CD4-positive, alpha-beta T cell treated with Interleukin-4 for 1 hour (primary cell): ENCODE results near the gene SCN10A.

ENCODE experiments used
- DNase-seq, 2 donors: peaks; one replicate each; pipeline ENCODE4 v3.0.0-alpha.2; 2020 to 2022

Gene SCN10A

DNA sequence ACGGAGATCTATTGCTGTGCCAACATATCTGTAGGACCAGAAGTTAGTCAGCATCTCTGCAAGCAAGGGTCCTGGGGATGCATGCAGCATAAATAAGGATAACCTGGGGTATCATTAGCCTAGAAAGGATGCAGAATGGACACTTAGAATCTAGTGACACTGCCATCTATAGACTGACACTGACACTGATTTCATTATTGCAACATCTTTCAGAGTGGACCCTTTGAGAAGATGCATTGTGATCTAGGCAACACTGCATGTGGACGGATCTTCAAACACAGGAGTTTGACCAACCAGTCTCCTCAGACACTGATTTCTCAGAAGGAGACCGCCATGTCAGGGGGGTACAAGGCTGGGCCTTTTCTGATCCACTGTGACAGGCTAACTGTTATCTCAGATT is 52.4 kb downstream of the SCN10A start:
- DNase-seq: no peak

DNA sequence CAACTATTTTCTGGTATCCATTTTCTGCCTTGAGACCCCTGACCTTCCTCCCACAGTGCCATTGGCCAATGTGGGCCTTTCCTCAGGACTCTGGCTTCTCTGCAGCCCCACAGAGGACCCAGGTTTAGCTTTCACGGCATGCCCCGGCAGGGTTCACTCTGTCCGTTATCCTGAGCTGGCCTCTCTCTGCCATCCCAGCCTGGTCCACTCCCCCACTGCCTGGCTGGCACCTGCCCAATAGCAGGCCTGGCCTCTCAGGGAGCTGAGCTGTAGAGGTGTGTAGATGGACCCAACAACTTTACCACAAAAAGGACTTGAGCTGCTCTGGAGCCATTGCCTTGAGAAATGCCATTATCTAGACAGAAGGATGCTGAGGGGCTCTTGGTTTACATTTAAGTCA is 57.5 kb downstream of the SCN10A start:
- DNase-seq: no peak

DNA sequence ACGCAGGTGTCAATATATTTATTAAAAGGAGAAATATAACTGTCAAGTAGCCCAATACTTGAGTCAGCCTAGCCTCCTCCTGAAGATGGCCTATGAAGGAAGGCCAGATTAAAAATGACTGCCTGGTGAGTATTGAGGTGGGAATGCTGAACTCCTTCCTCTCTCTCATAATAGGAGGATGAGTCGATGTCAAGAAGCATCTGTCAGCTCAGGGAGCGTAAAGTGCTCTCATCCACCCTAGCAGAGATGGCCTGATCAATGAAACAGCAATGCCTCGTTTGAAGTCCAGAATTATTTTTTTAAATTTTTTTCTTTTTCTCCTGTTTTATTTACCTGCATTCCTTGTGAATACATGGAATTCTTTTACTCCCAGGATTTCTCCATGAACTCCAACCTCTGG is 58.3 kb downstream of the SCN10A start:
- DNase-seq: no peak

DNA sequence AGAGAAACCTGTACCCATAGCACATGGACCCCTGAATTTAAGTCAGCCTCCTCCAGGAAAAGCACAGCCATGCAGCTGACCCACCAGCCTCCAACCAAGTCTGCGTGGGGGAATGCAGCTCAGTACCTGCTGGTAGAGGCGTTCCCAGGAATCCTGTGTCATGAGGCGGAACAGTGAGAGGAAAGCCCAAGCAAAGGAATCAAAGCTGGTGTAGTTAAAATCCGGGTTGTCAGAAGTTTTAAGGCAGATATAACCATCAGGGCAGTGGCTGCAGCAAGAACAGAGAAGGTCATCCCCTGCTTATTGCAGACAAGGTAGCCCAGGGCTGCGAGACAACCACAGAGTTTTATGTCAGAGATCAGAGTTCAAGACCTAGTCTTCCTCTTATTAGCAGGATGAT is 59.1 kb downstream of the SCN10A start:
- DNase-seq: no peak

DNA sequence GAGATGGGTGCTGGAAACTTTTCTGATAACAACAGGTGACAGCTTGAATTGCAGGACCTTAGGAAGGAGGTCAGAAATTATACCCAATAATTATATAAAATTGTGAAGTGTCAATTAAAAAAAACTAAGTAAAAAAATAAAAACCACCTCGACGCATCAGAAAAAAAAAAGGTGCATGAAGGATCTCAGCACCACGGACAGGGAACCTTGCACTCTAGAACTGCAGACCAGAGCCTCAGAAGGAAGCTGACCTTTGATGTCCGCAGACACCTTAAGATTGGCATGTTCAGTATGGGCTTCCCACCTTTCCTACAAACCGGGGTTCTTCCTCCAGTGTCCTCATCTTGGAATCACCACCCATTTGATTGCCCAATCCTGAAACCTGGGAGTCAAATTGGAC is 60.9 kb downstream of the SCN10A start:
- no peak for DNase-seq

DNA sequence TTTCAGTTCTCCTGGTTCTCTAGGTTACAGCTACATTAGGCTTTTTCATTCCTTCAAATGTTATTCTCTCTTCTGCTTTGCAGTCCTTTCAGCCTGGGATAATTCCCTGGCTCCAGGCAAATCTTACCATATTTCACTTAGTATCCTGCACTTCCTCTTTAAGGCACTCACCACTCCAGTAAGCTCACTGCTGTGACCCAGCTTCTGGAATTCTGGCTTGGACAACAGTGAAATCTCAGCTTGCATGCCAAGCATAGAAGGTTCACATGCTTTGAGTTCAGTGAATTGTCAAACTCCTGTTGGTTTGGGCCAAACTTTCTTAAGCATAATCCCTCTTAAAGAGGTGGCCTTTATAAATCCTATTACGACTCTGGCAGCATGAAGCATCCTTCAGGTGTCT is 69.4 kb downstream of the SCN10A start:
- DNase-seq: no peak

DNA sequence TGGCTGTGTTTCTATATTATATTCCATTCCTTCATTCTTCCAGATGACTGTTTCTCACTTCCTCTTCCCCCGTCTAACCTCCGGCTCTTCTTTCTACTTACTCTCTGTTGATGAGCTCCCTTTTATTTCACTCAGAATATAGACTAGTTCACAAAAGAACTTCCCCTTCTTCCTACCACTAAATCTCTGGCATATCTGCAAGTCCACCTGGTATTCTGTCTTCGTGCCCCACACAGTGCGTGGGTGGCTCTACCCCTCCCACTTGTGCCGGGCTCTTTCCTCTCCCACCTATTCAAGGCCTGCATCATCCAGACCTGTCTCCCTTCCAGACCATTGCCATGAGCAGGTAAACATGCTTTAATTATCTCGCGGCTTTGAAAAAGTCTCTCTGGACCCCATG is 73.0 kb downstream of the SCN10A start:
- no peak for DNase-seq

DNA sequence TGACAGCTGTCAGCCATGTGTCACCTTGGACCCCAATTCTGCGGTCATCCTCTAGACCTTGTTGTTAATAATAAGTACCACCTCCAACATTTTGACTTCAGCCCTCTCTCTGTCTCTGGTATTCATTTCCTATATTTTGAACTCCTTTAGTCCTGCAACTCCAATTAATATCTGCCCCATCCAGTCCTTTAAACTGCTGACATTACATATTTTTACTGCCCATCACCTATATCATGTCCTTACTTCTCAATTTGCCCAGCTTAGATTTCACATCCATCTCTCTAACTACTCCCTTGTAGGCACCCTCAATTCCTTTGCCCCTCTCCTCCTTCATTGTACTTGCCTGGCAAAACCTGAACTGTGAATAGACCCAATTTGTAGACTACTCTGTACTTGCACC is 73.5 kb downstream of the SCN10A start:
- DNase-seq: no peak

DNA sequence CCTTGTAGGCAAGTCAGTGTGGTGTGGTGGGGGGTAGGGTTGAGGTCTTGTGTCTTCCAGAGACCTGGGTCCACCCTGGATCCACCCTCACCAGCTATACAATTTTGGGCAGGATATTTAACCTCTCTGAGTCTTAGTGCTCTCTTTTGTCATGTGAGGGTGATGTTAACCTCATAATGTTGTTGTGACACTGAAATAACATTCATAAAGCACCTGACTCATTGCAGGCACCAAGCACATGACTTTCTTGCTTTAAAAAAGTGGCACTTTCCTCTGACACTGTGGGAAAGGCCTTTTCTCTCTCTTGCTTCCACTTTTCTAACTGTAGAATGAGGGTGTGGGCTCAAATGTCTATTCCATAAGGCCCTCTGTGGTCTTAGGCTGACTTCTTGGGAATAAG is 75.5 kb downstream of the SCN10A start:
- no peak for DNase-seq

DNA sequence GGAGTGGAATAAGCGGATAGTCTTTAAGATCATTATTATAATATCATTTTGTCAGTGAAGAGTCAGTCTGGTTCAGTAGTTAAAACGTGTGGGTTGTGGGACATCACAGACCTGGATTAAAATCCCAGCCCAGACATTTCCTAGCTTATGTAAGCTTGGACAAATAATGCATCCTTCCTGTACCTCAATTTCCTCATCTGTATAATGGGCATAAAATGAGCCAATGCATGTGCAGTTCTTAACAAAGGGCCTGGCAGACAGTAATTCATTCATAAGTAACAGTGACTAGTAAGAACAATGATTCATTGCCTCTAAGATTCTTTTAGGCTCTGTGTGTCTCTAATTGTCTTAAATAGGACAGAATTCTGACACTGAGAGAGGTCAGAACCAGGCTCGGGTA is 76.1 kb downstream of the SCN10A start:
- DNase-seq: no peak

DNA sequence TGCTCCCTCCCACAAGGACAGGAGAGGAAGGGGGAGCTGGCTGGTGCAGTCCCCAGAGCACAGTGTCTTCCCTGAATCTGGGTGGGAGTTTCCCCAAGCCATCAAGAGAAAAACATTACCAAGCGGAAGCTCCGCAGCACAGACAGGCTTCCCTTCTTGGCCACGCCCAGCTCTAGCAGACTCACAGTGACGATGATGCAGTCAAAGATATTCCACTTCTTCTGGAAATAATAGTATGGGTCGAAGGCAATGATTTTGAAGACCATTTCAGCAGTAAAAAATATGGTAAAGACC is 76.7 kb downstream of the SCN10A start:
- DNase-seq: no peak

DNA sequence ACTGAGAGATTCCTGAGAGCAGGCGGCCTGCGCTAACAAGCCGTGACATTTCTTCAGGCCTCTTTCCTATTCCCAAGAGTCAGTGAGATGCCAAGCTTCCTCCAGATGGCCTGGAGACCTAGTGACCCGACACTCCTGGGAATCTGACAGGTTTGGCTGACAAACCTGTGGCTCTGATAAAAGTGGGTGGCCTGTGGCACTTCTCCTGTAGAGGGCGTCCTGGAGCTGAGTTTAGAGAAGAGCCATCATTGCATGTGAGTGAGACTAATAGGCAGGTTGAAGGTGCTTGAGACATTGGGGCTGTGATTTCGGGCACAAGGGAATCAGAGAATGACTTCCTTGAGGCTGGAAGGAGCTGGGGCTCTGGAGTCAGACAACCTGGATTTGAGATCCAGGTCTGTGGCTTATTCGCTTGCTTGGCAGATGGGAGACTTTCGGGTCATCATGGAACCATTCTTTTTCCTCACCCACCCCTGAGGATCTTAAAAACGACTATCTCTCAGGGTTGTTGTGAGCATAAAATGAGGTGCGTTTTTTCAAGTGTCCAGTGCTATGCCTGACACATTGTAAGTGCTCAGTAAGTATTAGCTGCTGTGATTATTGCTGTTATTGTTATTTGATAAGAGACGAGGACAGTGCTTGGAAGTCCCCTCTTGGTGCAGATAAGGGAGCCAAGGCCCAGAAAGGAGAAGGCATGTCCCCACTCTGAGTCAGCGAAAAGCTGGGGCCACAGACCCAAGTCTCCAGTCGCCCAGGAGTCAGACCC is 77.2 kb downstream of the SCN10A start:
- no peak for DNase-seq

DNA sequence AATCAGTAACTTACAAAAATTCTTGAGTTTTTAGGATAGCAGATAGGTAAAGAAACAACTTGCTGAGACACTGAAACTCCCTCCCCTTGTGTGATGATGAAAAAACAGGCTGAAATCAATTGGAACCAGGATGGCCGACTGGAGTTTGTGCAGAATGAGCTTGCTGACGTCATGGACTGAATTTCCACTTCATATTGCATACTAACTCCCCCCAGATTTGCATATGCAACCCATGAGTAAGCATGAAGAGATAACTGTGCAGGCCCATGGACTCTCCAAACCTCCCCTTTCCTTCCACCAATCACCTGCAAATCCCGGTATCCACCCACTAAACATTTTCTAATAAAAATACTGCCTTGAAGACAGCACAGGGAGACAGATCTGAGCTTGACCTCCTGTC is 84.5 kb downstream of the SCN10A start:
- no peak for DNase-seq

DNA sequence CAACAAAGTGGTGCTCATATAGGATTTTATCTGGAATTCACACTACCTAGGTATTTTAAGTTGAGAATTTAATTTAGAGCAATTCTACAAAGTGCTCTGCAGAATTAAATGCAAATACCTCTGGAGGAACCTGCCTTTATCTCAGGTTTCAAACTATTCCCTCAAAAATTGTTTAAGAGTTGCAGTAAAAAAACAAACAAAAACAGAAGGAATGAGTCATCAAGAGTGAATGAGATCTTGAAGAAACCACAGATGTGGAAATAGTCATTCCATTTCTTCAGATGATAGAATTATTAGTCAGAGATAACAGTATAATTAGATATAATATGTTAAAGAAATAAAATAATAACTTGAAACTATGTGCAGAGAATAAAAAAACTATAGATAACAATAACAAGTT is 85.7 kb downstream of the SCN10A start:
- no peak for DNase-seq

DNA sequence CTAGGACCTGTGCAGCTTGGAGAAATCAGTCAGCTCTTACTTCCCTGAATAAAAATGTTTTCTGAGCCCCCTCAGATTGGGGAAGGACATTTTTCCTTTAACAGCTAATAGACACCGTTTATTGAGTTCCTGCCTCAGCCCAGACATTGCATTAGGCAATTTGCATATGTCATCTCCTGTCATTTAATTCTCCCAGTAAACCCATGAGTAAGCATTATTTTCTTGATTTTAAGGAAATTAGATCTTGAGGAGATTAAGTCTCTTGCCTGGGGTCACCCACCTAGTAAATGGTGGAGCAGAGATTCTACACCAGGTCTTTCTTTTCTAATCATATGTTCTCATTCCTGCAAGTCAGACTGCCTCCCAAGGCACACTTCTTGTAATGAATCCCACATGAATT is 88.0 kb downstream of the SCN10A start:
- DNase-seq: no peak

DNA sequence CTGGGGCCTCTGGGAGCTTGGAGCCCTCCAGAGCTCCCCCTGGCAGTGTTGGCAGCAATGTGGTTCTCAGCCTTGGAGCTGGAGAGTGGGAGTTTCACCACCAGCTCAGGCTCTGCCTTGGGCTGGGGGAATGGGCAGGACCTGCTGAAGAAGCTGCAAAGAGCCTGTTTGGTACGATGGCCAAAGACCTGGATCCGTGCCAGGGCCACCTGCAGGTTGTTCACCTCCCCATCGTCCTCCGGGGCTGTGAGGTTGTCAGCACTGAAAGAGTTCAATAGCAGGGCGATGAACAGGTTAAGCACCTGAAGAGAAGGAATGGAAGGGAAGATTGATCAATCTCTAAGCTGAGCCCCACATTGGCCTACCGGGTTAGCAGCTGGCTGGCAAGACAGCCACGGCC is 89.3 kb downstream of the SCN10A start:
- no peak for DNase-seq

DNA sequence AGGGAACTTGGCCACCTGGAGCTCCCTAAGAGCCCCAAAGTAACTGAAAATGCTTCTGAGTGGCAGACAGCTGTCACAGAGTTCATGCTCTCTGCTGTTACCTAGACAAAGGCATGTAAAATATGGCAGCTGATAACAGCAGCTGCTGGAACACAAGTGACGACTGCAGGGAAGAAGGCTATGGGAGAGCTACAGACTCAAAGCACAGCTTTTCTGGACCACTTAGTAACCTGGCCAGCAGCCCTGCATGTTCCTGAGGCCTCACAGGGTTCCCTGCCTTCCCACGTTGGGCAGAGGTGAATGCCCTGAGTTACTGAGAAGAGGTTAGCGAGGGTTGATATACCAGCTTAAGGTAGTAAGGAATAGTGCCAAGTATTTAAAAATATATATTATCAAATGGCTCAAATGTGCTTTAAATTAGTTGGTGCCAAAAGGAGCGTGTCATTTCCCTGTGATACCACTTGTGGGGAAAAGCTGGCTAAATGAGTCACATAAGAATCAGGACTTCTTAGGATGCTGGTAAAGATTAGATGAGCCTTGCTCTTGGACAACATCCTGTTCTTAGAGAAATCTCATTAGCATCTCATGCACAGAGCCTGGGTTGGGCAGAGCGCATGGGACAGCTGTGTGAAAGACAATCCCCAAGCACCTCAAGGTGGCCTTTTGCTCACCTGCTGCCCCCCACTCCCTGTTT is 90.1 kb downstream of the SCN10A start:
- DNase-seq: no peak

DNA sequence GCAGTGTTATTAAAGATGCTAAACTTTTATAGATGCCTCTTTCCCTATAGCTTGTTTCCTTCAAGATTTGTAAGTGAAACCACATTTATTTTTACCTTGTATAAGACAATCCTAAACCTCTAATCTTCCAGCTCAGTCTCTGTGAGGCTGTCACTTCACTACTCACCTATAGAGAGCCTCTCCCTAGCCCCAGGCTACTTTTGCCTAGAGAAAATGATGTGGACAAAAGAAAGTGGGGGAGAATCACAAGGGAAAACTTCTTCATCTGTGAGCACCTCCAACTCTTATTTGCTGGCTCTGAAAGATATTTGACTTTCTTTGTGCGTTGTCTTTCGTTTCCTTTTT is 91.7 kb downstream of the SCN10A start:
- DNase-seq: no peak

DNA sequence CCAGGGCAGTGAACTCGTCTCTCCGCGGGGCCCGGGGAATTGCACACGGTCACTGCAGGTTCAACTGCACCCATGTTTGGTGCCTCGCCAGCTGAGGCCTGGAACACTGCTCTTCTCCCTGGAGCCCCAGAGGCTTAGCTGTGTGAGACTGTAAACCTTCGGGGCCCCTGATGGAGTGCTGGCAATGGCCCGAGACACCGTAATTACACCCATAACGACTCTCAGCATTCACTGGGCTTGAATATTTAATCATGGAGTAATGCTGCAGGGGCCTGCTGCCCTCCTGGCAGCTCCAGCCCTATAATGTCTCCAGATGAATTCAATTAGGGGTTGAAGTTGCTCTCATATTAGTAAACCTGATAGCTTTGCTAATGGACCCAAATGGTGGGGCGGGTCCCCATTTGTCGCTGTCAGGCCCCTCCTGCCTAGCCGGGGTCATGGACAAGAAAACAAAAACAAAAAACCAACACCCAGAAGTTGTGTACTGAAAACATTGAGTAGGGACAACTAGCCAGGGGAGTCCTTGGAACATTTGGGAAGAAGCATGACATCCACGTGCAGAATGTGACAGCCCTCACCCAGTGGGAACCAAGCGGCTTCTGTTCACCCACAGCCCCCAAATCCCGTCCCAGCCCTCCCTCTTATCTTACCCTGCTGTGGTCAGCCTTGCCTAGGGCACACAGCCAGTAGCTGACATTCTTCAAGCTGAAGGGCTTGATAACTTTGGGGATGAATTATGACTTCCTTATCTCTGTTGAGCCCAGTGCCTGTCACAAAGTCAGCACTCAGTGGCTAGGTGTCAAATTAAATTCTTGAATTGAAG is 92.2 kb downstream of the SCN10A start:
- no peak for DNase-seq

DNA sequence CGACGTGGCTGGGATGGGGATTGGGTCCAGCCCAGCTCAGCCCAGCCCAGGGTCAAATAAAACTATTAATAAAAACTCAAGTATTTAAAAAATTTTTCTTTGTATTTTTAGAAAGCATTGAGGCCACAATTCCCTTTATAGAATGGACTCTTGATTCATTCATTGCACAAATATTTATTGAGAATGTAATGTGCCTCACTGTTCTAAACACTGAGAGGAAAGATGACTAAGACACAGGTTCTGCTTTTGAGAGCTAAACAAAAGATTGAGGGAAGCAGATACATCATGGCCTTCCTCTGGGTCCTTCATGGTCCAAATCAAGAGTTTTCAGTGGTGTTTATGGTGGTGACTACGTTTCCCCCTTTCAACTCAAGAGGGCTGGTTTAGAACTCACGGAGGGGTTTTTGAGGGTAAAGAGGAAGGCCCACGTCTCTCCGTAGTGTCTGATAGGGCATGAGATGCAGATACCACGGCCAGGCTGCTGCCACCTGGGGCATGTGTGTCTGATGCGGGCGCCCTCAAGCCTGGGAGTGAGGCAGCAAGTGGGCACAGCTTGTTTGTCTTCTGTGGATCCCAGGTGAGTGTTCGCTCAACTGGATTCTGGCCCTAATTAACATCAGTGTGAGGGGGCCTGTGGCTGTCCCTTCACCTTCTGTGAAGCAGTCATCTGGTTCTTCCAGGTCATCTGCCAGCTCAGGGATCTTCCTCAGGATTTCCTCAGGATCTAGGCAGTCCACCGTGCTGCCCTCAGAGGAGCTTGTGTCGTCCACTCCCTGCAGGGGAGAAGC is 93.0 kb downstream of the SCN10A start:
- no peak for DNase-seq

DNA sequence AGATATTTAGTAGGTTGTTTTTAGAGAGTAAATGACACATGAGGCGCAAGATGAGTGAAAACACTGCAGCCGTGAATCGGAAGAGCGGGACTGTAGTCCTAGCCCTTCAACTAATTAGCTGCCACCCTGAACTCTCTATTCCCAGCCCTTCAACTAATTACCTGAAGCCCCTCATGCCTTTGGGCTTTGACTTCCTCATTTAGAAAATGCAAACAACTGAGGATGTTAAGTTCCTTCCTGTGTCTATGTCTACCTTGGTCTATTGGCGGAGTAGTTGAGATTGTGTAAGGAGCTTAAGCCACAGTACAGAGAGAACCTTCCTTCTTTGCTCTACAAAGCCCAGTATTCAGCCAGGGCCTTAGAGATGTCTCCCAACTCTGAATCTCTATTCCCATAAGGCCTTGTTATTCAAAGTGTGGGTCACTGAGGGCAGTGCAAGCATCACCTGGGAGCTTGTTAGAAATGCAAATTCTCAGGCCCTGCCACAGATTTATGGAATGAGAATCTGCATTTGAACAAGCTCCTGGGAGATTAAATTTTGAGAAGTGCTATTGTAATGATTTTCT is 94.7 kb downstream of the SCN10A start:
- no peak for DNase-seq

DNA sequence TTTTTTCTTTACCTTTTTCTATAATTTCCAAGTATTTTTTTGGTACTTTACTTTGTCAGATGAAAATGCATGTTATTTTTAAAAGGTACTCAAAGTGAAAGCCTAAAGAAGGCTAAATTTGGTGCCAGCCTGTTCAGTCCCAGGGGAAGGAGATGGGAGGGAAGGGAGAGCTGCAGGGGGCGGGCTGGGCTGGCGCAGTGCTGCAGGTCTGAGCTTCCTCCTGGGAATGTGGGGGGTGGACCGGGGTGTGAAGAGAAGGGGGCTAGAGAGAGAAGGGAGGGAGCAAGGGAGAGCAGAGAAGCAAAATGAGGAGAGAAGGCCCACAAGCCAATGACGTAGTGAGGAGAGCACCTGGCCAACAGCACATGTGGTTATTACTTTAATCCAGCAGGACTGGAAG is 95.6 kb downstream of the SCN10A start:
- DNase-seq: no peak
